ENCODE results near the gene ZNF253. TPM values are rescaled to one million over a fixed set of nuclear protein-coding genes. Genes with fewer than 3 reads are reported as not detected.
A peak's percentile ranks its signal among the peaks of the same experiment; 100 is the strongest.
"Not testable (repeated sequence)": the region's sequence is repeated elsewhere in the genome, so short reads cannot be mapped to it uniquely, and the experiment has no call there.

The ZNF253 gene
- 9.1 TPM for total RNA-seq

- DNase-seq = peak; percentile 99
Observed at GRCh38 chr19:19865750-19866610, at the start of gene ZNF253. Gene ZNF253, plus strand, starts transcription at chr19:19865882. Its CDS starts 115 bp downstream, at chr19:19865997.

- DNase-seq = no peak
Observed at GRCh38 chr19:19816679-19817078, 49.0 kb upstream of the ZNF253 start.

- DNase-seq = peak; percentile 22
Observed at GRCh38 chr19:19817357-19817756, 48.3 kb upstream of the ZNF253 start.

GRCh38 chr19:19820774-19821320, 44.8 kb upstream of the ZNF253 start:
- DNase-seq = peak; percentile 6

GRCh38 chr19:19821366-19821951, 44.2 kb upstream of the ZNF253 start, which contains the start of gene ZNF506:
Gene ZNF506, minus strand, starts transcription at chr19:19821750. Its CDS starts 147 bp downstream, at chr19:19821603.
- DNase-seq = peak; percentile 100

- peak; percentile 45 for DNase-seq
Observed at GRCh38 chr19:19821976-19822375, 43.7 kb upstream of the ZNF253 start.

GRCh38 chr19:19823916-19824315, 41.8 kb upstream of the ZNF253 start:
- no peak for DNase-seq

GRCh38 chr19:19826875-19827274, 38.8 kb upstream of the ZNF253 start:
- DNase-seq = no peak

- DNase-seq = no peak
Observed at GRCh38 chr19:19835560-19836038, 30.1 kb upstream of the ZNF253 start.

GRCh38 chr19:19847781-19848180, 17.9 kb upstream of the ZNF253 start:
- no peak for DNase-seq

GRCh38 chr19:19849056-19849455, 16.6 kb upstream of the ZNF253 start:
- DNase-seq = no peak

GRCh38 chr19:19851740-19852139, 13.9 kb upstream of the ZNF253 start:
- not testable (repeated sequence) for DNase-seq

- DNase-seq = no peak
Observed at GRCh38 chr19:19858751-19859150, 6.9 kb upstream of the ZNF253 start.

- peak; percentile 85 for DNase-seq
Observed at GRCh38 chr19:19860756-19861390, 4.8 kb upstream of the ZNF253 start.

- peak; percentile 38 for DNase-seq
Observed at GRCh38 chr19:19866611-19867248, 1.0 kb downstream of the ZNF253 start.

- DNase-seq = not testable (repeated sequence)
Observed at GRCh38 chr19:19870086-19870485, 4.4 kb downstream of the ZNF253 start.

- no peak for DNase-seq
Observed at GRCh38 chr19:19871932-19872331, 6.2 kb downstream of the ZNF253 start.

GRCh38 chr19:19873381-19873780, 7.7 kb downstream of the ZNF253 start:
- no peak for DNase-seq

- DNase-seq = no peak
Observed at GRCh38 chr19:19877724-19878123, 12.0 kb downstream of the ZNF253 start.

GRCh38 chr19:19884583-19884982, 18.9 kb downstream of the ZNF253 start:
- DNase-seq = no peak

GRCh38 chr19:19892055-19892941, 26.6 kb downstream of the ZNF253 start:
- not testable (repeated sequence) for DNase-seq
